Smooth muscle cell (in vitro differentiated cells): ENCODE measurements around the gene MAML1. TPM values are rescaled to one million over a fixed set of nuclear protein-coding genes. Genes with fewer than 3 reads are reported as not detected.

Experiments used
- DNase-seq: peaks from one replicate; lab custom pipeline; 2025; ENCODE audit not compliant: unreplicated experiment; lab: John Stamatoyannopoulos, UW
- H2AFZ ChIP-seq: fragments of 200-600 bp; sonication (generic); 2 replicates; pipeline ENCODE4 v1.6.0; 2016; ENCODE audit warnings: antibody characterized with exemption, low read depth, mild to moderate bottlenecking
- H3F3A ChIP-seq: fragments of 200-600 bp; sonication (generic); 2 replicates; pipeline ENCODE4 v1.6.0; 2017; ENCODE audit warnings: antibody characterized with exemption, low read depth
- H3K27ac ChIP-seq: fragments of 200-600 bp; sonication (generic); 2 replicates; pipeline ENCODE4 v1.5.1; 2016; ENCODE audit warnings: low read depth, mild to moderate bottlenecking
- H3K27me3 ChIP-seq: fragments of 200-600 bp; sonication (generic); 2 replicates; pipeline ENCODE4 v1.6.1; 2016; ENCODE audit warnings: low read depth, mild to moderate bottlenecking
- H3K36me3 ChIP-seq: fragments of 200-600 bp; sonication (generic); 2 replicates; pipeline ENCODE4 v1.5.1; 2016; ENCODE audit warnings: low read depth
- H3K4me1 ChIP-seq: fragments of 200-600 bp; sonication (generic); 2 replicates; pipeline ENCODE4 v1.5.1; 2016; ENCODE audit warnings: low read depth
- H3K4me2 ChIP-seq: fragments of 200-600 bp; sonication (generic); 2 replicates; pipeline ENCODE4 v1.6.0; 2016; ENCODE audit warnings: mild to moderate bottlenecking
- H3K4me3 ChIP-seq: fragments of 200-600 bp; sonication (generic); 2 replicates; pipeline ENCODE4 v1.5.1; 2016; ENCODE audit warnings: mild to moderate bottlenecking
- H3K79me2 ChIP-seq: fragments of 200-600 bp; sonication (generic); 2 replicates; pipeline ENCODE4 v1.6.0; 2016; ENCODE audit warnings: low read depth, mild to moderate bottlenecking
- H3K9ac ChIP-seq: fragments of 200-600 bp; sonication (generic); 2 replicates; pipeline ENCODE4 v1.6.0; 2016; ENCODE audit warnings: low read depth
- H3K9me3 ChIP-seq: fragments of 200-600 bp; sonication (generic); replicated peaks from 2 replicates; pipeline ENCODE4 v1.5.1; 2016; ENCODE audit warnings: low read depth
- H4K20me1 ChIP-seq: fragments of 200-600 bp; sonication (generic); 2 replicates; pipeline ENCODE4 v1.6.0; 2016; ENCODE audit warnings: low read depth
- CTCF ChIP-seq: fragments of 200-600 bp; sonication (generic); IDR thresholded peaks from 2 replicates; pipeline ENCODE4 v1.5.1; 2017; ENCODE audit warnings: borderline replicate concordance, mild to moderate bottlenecking, antibody characterized with exemption; ENCODE audit not compliant: insufficient read depth, poor library complexity, severe bottlenecking
- WGBS: methylation state at CpG from one replicate; pipeline ENCODE4 v1.1.7; 2016; ENCODE audit warnings: low lambda C conversion rate; 5-methylcytosine and 5-hydroxymethylcytosine counted together
- polyA plus RNA-seq: library from polyadenylated mRNA; unstranded; fragments of >200 nt; fragmentation: Nextera tagmentation; extraction: Ambion mirVana; gene quantifications from 2 replicates; pipeline ENCODE4 v1.2.1, GENCODE V29; 2016
- total RNA-seq: library from RNA; depleted of rRNA; stranded (reverse); fragments of >200 nt; gene quantifications from 2 replicates; pipeline ENCODE4 v1.2.3, GENCODE V29; 2014

MAML1 gene
- total and polyA plus RNA-seq, 2 experiments from 2014 or later, result 9.9 to 11.5 TPM

GRCh38 chr5:179795049-179795862 is 62.6 kb downstream of the MAML1 start:
- no peak for DNase-seq
- no peak overlapping the region for H3K27ac ChIP-seq
- no peaks in the 10 kb centered on the region for H3K9me3 ChIP-seq
- H3K36me3 ChIP-seq, result no peaks in the 10 kb centered on the region
- peaks cover 4% of the 10 kb centered on the region for H3K4me1 ChIP-seq
- peak overlapping the region; percentile 59 for H3K9ac ChIP-seq
- no peak for TF ChIP-seq CTCF
- no peaks in the 10 kb centered on the region for H3F3A ChIP-seq
- peak overlapping the region; percentile 77 for H3K4me3 ChIP-seq
- no peak overlapping the region for H2AFZ ChIP-seq
- no peaks in the 10 kb centered on the region for H3K27me3 ChIP-seq
- WGBS, result 15% methylated on average over 21 of the region's 53 CpGs
- H4K20me1 ChIP-seq, result no peaks in the 10 kb centered on the region
- H3K79me2 ChIP-seq, result no peaks in the 10 kb centered on the region
- H3K4me2 ChIP-seq, result peak overlapping the region; percentile 100

- no peaks in the 10 kb centered on the region for H3K9me3 ChIP-seq
- H4K20me1 ChIP-seq, result peaks cover 3% of the 10 kb centered on the region
- H3F3A ChIP-seq, result no peaks in the 10 kb centered on the region
- DNase-seq, result peak; percentile 74
- no peaks in the 10 kb centered on the region for H3K79me2 ChIP-seq
- no peaks in the 10 kb centered on the region for H3K27me3 ChIP-seq
- no peak overlapping the region for H2AFZ ChIP-seq
- H3K4me2 ChIP-seq, result peak overlapping the region; percentile 100
- H3K4me1 ChIP-seq, result peaks cover 4% of the 10 kb centered on the region
- 5% methylated on average over 71 of the region's 113 CpGs for WGBS
- H3K4me3 ChIP-seq, result peak overlapping the region; percentile 77
- H3K9ac ChIP-seq, result peak overlapping the region; percentile 59
- peak overlapping the region; percentile 48 for H3K27ac ChIP-seq
- TF ChIP-seq CTCF, result peak; percentile 53
- no peaks in the 10 kb centered on the region for H3K36me3 ChIP-seq
These were observed 63.5 kb downstream of the MAML1 start for GRCh38 chr5:179795863-179796833.

- Histone ChIP-seq H3K9ac (peak overlapping the region; percentile 59), H3K79me2 (no peaks in the 10 kb centered on the region), H3K27me3 (no peaks in the 10 kb centered on the region), H4K20me1 (peaks cover 12% of the 10 kb centered on the region), H2AFZ (no peak overlapping the region), H3K27ac (peak overlapping the region; percentile 48), H3K36me3 (no peaks in the 10 kb centered on the region), H3K4me1 (peaks cover 4% of the 10 kb centered on the region), H3K9me3 (no peaks in the 10 kb centered on the region), H3K4me2 (peak overlapping the region; percentile 100), H3F3A (no peaks in the 10 kb centered on the region), H3K4me3 (peak overlapping the region; percentile 77)
- 92% methylated on average over 21 of the region's 21 CpGs for WGBS
- no peak for DNase-seq
- no peak for TF ChIP-seq CTCF
These were observed 64.4 kb downstream of the MAML1 start for GRCh38 chr5:179796877-179797608.
